ENCODE data around the gene PRKG1.

DNA sequence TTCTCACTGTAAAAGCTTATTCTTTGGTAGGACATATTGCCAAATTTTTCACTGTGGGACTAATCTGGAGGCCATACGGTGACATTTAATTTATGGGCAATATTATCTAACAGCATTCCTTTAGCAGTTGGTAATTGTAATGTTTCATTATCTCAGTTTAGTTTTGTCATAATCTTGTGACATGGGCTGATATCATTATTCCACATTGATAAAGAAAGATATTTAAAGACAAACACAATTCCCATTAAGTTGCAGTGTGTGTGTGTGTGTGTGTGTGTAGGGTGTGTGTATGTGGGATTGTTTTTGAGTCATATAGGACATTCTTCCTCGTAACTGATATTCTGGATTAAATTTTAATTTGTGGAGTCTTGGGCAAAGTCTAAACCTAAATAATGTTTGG, 238.5 kb downstream of the PRKG1 start:
- TF ChIP-seq CTCF (conservative IDR thresholded peaks at IDR 0.05 in 1 of 2, IDR thresholded peaks at IDR 0.05 in 1 of 2; ENCODE audit: low read depth in 1 of 2, low read length in 2 of 2) (no peak), EZH2 (IDR thresholded peaks at IDR 0.05; ENCODE audit: low read length, missing control alignments) (no peak)
